ENCODE measurements around the gene JARID2. TPM values are rescaled to one million over a fixed set of nuclear protein-coding genes. Genes with fewer than 3 reads are reported as not detected.
A peak's percentile ranks its signal among the peaks of the same experiment; 100 is the strongest.

The JARID2 gene
- total RNA-seq, 2 experiments from 2014 or later, result 19.3 to 20.1 TPM

GRCh38 chr6:15375638-15376290 lies 129.9 kb downstream of the JARID2 start:
- H3K9me3 Mint-ChIP-seq, result no peaks in the 10 kb centered on the region
- no peak overlapping the region for H3K27ac Mint-ChIP-seq
- H3K27me3 Mint-ChIP-seq, result no peaks in the 10 kb centered on the region
- H3K36me3 Mint-ChIP-seq, result peaks cover 34% of the 10 kb centered on the region
- no peak for DNase-seq
- no peak overlapping the region for H3K4me3 Mint-ChIP-seq
- H3K4me1 Mint-ChIP-seq, result peaks cover 38% of the 10 kb centered on the region

DNA sequence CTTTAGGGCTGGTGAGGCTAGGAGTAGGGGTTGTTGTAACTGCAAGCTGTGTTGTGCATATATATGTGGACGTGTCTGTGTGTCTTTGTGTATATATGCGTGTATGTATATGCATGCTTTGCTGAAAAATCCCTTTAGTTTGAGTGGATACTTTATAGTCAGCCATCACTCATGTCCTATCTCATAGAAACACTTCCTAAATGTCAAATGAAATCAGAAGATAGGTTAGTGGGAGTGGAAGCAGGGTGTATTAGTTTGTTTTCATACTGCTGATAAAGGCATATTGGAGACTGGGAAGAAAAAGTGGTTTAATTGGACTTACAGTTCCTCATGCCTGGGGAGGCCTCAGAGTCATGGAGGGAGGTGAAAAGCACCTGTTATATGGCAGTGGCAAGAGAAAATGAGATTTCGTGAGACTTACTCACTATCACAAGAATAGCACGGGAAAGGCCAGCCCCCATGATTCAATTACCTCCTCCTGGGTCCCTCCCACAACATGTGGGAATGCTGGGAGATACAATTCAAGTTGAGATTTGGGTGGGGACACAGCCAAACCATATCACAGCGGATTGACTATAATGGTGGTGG lies 131.1 kb downstream of the JARID2 start:
- Mint-ChIP-seq H3K9me3 (no peaks in the 10 kb centered on the region), H3K4me1 (peaks cover 32% of the 10 kb centered on the region), H3K27ac (no peak overlapping the region), H3K36me3 (peaks cover 35% of the 10 kb centered on the region), H3K4me3 (no peak overlapping the region), H3K27me3 (no peaks in the 10 kb centered on the region)
- DNase-seq, result no peak

- Mint-ChIP-seq H3K27me3 (no peaks in the 10 kb centered on the region), H3K4me1 (peaks cover 37% of the 10 kb centered on the region), H3K4me3 (no peak overlapping the region), H3K27ac (no peak overlapping the region), H3K9me3 (no peaks in the 10 kb centered on the region), H3K36me3 (peaks cover 37% of the 10 kb centered on the region)
- no peak for DNase-seq
Observed at GRCh38 chr6:15378272-15378671, 132.4 kb downstream of the JARID2 start.

DNA sequence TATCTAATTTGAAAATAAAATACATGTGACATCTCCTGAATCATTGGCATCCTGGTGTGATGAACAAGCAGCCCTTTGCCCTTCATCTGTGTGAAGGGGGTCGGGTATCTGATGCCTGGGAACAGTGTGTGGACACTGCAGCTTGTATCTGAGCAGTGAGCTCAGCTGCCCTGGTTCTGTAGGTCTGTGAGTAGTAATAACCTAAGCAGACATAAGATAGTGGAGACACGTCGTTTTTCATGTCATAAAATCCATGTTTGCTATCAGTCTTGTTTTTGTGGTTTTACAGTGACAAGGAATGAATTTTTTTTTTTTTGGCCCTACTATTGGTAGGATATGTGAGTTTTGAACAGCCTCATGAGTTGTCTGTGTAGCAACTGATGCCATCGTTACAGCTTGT lies 133.0 kb downstream of the JARID2 start:
- no peaks in the 10 kb centered on the region for H3K9me3 Mint-ChIP-seq
- peaks cover 39% of the 10 kb centered on the region for H3K36me3 Mint-ChIP-seq
- H3K4me3 Mint-ChIP-seq, result no peak overlapping the region
- H3K27ac Mint-ChIP-seq, result no peak overlapping the region
- DNase-seq, result no peak
- H3K27me3 Mint-ChIP-seq, result no peaks in the 10 kb centered on the region
- H3K4me1 Mint-ChIP-seq, result peaks cover 39% of the 10 kb centered on the region

GRCh38 chr6:15380351-15380750 lies 134.5 kb downstream of the JARID2 start:
- no peaks in the 10 kb centered on the region for H3K9me3 Mint-ChIP-seq
- no peaks in the 10 kb centered on the region for H3K27me3 Mint-ChIP-seq
- DNase-seq, result no peak
- H3K4me3 Mint-ChIP-seq, result no peak overlapping the region
- no peak overlapping the region for H3K27ac Mint-ChIP-seq
- H3K4me1 Mint-ChIP-seq, result peaks cover 46% of the 10 kb centered on the region
- peaks cover 36% of the 10 kb centered on the region for H3K36me3 Mint-ChIP-seq

GRCh38 chr6:15382089-15382488 lies 136.2 kb downstream of the JARID2 start:
- Mint-ChIP-seq H3K4me1 (peaks cover 55% of the 10 kb centered on the region), H3K4me3 (no peak overlapping the region), H3K9me3 (no peaks in the 10 kb centered on the region), H3K27ac (peak overlapping the region; percentile 3), H3K27me3 (no peaks in the 10 kb centered on the region), H3K36me3 (peaks cover 21% of the 10 kb centered on the region)
- no peak for DNase-seq

- H3K4me1 Mint-ChIP-seq, result peaks cover 59% of the 10 kb centered on the region
- no peak for DNase-seq
- no peak overlapping the region for H3K4me3 Mint-ChIP-seq
- H3K27me3 Mint-ChIP-seq, result no peaks in the 10 kb centered on the region
- H3K36me3 Mint-ChIP-seq, result peaks cover 17% of the 10 kb centered on the region
- no peaks in the 10 kb centered on the region for H3K9me3 Mint-ChIP-seq
- H3K27ac Mint-ChIP-seq, result no peak overlapping the region
Observed at GRCh38 chr6:15382712-15383111, 136.8 kb downstream of the JARID2 start.

DNA sequence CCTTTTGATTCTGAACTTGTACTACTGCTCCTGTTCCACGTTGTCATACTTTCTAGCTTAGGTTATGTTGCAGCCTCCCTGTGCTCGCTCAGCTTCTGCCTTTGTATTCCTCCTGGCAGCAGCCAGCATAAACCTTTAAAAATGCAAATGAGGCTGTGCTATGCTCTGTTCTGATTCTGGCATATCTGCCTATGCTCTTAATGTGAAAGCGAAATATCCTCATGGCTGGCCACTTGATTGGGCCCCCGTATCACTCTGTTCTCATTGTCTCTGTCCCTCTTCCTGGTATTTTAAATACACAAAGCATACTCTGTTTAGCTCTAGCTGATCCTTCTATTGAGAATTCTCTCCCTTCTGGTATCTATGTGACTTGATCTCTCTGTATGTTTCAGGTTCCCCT lies 139.0 kb downstream of the JARID2 start:
- no peaks in the 10 kb centered on the region for H3K9me3 Mint-ChIP-seq
- H3K27ac Mint-ChIP-seq, result peak overlapping the region; percentile 17
- peaks cover 13% of the 10 kb centered on the region for H3K36me3 Mint-ChIP-seq
- no peak for DNase-seq
- no peaks in the 10 kb centered on the region for H3K27me3 Mint-ChIP-seq
- H3K4me1 Mint-ChIP-seq, result peaks cover 66% of the 10 kb centered on the region
- H3K4me3 Mint-ChIP-seq, result no peak overlapping the region

GRCh38 chr6:15385521-15385920 lies 139.7 kb downstream of the JARID2 start:
- DNase-seq, result no peak
- peaks cover 68% of the 10 kb centered on the region for H3K4me1 Mint-ChIP-seq
- H3K9me3 Mint-ChIP-seq, result no peaks in the 10 kb centered on the region
- no peaks in the 10 kb centered on the region for H3K27me3 Mint-ChIP-seq
- no peak overlapping the region for H3K27ac Mint-ChIP-seq
- H3K4me3 Mint-ChIP-seq, result no peak overlapping the region
- H3K36me3 Mint-ChIP-seq, result peaks cover 11% of the 10 kb centered on the region

DNA sequence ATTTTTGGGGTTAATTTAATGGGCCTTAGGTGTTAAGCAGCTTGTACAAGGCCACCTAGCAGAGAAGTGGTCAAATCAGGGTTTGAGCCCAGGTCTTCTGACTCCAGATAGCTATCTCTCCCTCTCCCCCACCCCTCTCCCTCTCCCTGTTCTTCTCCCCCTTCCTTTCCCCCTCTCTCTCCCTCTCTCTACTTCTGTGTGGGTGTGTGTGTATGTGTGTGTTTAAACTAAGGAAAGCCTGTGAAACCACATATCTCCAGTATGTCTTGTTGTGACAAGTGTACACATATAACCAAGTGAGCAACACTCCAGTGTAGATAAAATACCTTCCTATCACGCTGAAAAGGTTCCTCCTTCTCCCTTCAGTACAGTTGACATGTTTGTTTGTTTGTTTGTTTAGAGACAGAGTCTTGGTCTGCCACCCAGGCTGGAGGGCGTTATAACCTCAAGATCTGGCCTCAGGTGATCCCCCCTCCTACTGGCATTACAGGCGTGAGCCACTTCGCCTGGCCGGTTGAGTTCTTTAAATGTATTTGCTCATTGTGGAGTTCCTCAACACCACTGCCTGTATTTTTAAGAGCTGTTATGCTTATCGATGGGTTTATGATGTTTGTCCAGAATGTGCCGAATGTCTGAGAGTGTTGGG lies 140.4 kb downstream of the JARID2 start:
- H3K36me3 Mint-ChIP-seq, result peaks cover 14% of the 10 kb centered on the region
- H3K27me3 Mint-ChIP-seq, result no peaks in the 10 kb centered on the region
- H3K4me1 Mint-ChIP-seq, result peaks cover 74% of the 10 kb centered on the region
- no peak overlapping the region for H3K4me3 Mint-ChIP-seq
- no peak overlapping the region for H3K27ac Mint-ChIP-seq
- no peak for DNase-seq
- H3K9me3 Mint-ChIP-seq, result no peaks in the 10 kb centered on the region

DNA sequence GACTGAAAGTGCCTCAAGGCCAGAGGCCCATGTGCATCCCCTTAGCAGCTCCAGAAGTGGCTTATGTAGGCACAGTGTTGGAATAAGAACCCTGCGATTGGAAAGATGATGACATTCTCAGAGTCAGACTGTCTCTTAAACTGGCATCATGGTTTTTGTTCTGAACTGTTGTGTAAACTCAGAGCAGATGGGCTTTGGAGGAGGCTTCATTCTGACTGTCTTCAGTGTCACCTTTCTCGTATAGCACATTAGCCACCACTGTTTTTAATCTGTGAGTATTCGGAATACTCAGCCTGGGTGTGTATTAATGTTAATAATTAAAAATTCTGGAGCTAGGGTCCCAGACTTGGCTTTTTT lies 140.9 kb downstream of the JARID2 start:
- Mint-ChIP-seq H3K4me3 (no peak overlapping the region), H3K4me1 (peaks cover 72% of the 10 kb centered on the region), H3K27ac (no peak overlapping the region), H3K9me3 (no peaks in the 10 kb centered on the region), H3K27me3 (no peaks in the 10 kb centered on the region), H3K36me3 (peaks cover 10% of the 10 kb centered on the region)
- no peak for DNase-seq

- Mint-ChIP-seq H3K27ac (peak overlapping the region; percentile 32), H3K9me3 (no peaks in the 10 kb centered on the region), H3K4me1 (peaks cover 73% of the 10 kb centered on the region), H3K4me3 (no peak overlapping the region), H3K27me3 (no peaks in the 10 kb centered on the region), H3K36me3 (peaks cover 7% of the 10 kb centered on the region)
- DNase-seq, result no peak
Observed at GRCh38 chr6:15387118-15387517, 141.2 kb downstream of the JARID2 start.

DNA sequence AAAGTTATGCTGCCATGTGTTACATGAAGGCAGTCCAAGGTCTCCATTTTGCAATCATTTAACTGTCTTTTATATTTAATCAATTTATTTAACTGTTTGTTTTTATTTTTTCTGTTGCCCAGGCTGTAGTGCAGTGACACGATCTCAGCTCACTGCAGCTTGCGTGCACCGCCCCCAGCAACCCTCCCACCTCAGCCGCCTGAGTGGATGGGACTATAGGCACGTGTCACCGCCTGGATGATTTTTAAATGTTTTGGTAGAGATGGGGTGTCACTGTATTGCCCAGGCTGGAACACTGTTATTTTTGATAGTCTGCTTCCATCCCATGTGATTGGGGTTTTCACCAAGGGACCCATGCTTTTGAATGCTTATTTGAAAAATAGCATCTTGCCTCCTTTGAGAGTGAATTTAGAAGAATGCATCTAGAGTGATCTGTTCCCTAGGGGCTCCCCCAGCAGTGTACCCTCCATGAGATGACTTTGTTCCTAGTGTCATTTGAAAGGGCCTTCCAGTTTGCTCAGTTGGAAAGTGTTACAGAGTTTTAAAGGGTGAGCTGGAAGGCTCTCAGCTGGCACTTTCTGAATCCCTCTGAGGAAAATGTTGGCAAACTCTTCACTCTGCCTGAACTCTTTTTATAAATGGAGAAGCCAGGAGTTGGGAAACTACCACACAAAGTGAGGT lies 143.4 kb downstream of the JARID2 start:
- peaks cover 19% of the 10 kb centered on the region for H3K36me3 Mint-ChIP-seq
- H3K27ac Mint-ChIP-seq, result peak overlapping the region; percentile 83
- H3K9me3 Mint-ChIP-seq, result no peaks in the 10 kb centered on the region
- H3K4me3 Mint-ChIP-seq, result peak overlapping the region; percentile 23
- peaks cover 78% of the 10 kb centered on the region for H3K4me1 Mint-ChIP-seq
- DNase-seq, result no peak
- no peaks in the 10 kb centered on the region for H3K27me3 Mint-ChIP-seq

DNA sequence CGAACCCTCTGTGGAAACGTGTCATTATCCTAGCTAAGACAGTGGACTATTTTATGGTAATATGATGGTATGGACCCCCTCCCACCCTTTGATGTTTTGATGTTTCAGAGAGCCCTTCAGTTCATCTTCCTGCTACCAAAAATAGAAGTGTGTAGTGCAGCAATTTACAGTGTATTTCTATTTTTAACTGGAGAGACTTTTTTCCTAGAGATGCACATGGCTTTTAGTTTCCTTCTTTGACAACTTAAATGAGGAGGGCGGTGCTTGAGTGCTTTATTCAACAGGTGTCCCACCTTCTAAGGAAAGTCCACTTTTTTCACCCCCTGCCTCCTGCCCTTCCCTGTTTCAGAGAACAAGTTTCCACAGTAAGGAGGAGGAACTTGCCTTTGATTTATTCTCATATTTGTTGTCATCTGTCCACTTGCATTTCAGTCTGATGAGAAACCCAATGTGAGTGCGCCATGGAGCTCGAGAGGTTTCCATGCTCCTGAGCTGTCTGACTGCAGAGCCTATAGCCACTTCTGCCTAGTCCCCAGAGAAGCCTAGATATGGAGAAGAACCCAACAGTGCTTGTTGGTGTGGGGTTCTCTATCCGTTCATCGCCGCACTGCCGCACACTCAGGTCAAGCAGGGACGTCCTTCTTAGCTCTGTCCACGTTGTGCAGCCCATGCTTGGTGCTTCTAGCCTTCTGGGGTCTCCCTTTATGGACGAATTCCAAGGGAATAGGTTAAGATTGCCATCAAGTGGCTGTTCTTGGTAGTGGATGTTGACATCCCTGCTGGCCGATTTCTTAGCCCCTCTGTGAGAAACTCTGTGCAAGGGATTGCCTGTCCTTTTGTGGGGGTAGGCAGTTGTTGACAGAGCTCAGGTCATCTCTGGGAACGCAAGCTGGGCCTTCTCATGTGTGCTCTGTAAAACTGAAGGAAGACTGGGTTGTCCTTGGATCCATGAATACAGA lies 144.2 kb downstream of the JARID2 start:
- Mint-ChIP-seq H3K27ac (peak overlapping the region; percentile 83), H3K9me3 (no peaks in the 10 kb centered on the region), H3K4me1 (peaks cover 77% of the 10 kb centered on the region), H3K36me3 (peaks cover 22% of the 10 kb centered on the region), H3K4me3 (peak overlapping the region; percentile 12), H3K27me3 (no peaks in the 10 kb centered on the region)
- DNase-seq, result no peak
